IMR-90 (cell line): ENCODE data around the gene ADGRF3.

Experiments
- CTCF ChIP-seq: conservative IDR thresholded peaks from 2 replicates; pipeline ENCODE4 v1.5.1; 2012; ENCODE audit warnings: mild to moderate bottlenecking, low read depth, low read length, improper control_type of control experiment
- RFX5 ChIP-seq: IDR thresholded peaks from 2 replicates; pipeline ENCODE4 v1.8.0; 2012; ENCODE audit warnings: low read depth, mild to moderate bottlenecking, low read length, moderate library complexity

GRCh38 chr2:26279886-26280285, 66.7 kb downstream of the ADGRF3 start:
- TF ChIP-seq RFX5 (no peak), CTCF (no peak)
